Measurements from ENCODE around the gene L1CAM.

DNA sequence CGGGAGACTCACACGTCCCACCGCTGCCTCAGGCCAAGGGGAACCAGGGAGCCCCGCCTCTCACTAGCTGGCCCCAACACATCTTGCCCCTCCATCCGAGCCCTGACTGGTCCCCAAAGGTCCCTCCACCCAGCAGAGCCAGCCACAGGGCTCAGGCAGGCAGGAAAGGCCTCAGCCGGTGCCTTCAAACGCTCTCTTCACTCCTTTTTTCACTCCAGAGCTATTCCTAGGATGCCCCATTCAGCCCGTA, 41.6 kb upstream of the L1CAM start:
- TF ChIP-seq SUZ12 (IDR thresholded peaks at IDR 0.05; ENCODE audit: extremely low read depth, insufficient read depth, insufficient read length) (no peak), ZNF274 (IDR thresholded peaks at IDR 0.05; ENCODE audit: low read depth, low read length) (no peak)
